ENCODE results near the gene RNASE7.

Gene RNASE7

GRCh38 chr14:21088687-21089086 lies 46.5 kb downstream of the RNASE7 start:
- no peak for DNase-seq

GRCh38 chr14:21089271-21089670 lies 47.1 kb downstream of the RNASE7 start:
- DNase-seq: no peak

GRCh38 chr14:21089877-21090193 lies 47.7 kb downstream of the RNASE7 start:
- no peak for DNase-seq

- no peak for DNase-seq
Measured at GRCh38 chr14:21090194-21090939, 48.2 kb downstream of the RNASE7 start.

- no peak for DNase-seq
Measured at GRCh38 chr14:21090940-21091663, 48.9 kb downstream of the RNASE7 start.

GRCh38 chr14:21091821-21092272 lies 49.7 kb downstream of the RNASE7 start:
- DNase-seq: no peak

- DNase-seq: no peak
Measured at GRCh38 chr14:21092273-21093011, 50.3 kb downstream of the RNASE7 start.

- DNase-seq: no peak
Measured at GRCh38 chr14:21093018-21093417, 50.9 kb downstream of the RNASE7 start.

Measured in NCI-H1436 treated with DMSO at 0.1 percent for 48 hours (cell line).